IMR-90 (cell line): ENCODE measurements around the gene COL23A1. TPM values are rescaled to one million over a fixed set of nuclear protein-coding genes. Genes with fewer than 3 reads are reported as not detected.

ENCODE experiments used
- ATAC-seq: fragments of 200-7000 bp; cut with Tn5 transposase; 2 replicates; pipeline ENCODE4 v1.9.1; 2020; ENCODE audit warnings: low read depth, mild to moderate bottlenecking, moderate library complexity
- BruUV-seq: library from RNA; stranded (reverse); fragments of 400-500 nt; replicated peaks from 2 replicates; lab custom pipeline; 2021; lab: Mats Ljungman, UMichigan
- CTCF ChIA-PET: fragments of 300-600 bp; formaldehyde crosslinking; extraction: SDS; loops from one replicate; lab custom pipeline; 2021; ENCODE audit warnings: antibody characterized with exemption; lab: Yijun Ruan, JAX
- POLR2A ChIA-PET: fragments of 300-600 bp; sonication (Branson Sonifier 250); formaldehyde crosslinking; loops from one replicate; lab custom pipeline; 2022; ENCODE audit warnings: antibody characterized with exemption; ENCODE audit not compliant: unreplicated experiment; lab: Charles Lee
- DNase-seq: peaks from one replicate; pipeline ENCODE4 v3.0.0; 2013
- H2AFZ ChIP-seq: replicated peaks from 2 replicates; pipeline ENCODE3; 2013; ENCODE audit warnings: low read length, mild to moderate bottlenecking; ENCODE audit not compliant: poor library complexity
- H2AK5ac ChIP-seq: 2 replicates; pipeline ENCODE4 v1.6.1; 2013; ENCODE audit warnings: low read depth, low read length, inconsistent platforms
- H2AK9ac ChIP-seq: replicated peaks from 2 replicates; pipeline ENCODE3; 2013; ENCODE audit warnings: mild to moderate bottlenecking, low read depth, low read length, moderate library complexity; ENCODE audit not compliant: poor library complexity
- H2BK120ac ChIP-seq: 2 replicates; pipeline ENCODE4 v1.6.1; 2013; ENCODE audit warnings: low read depth, low read length, inconsistent platforms
- H2BK15ac ChIP-seq: 3 replicates; pipeline ENCODE4 v1.6.1; 2013; ENCODE audit warnings: low read depth, low read length, inconsistent platforms
- H2BK20ac ChIP-seq: 2 replicates; pipeline ENCODE4 v1.6.1; 2013; ENCODE audit warnings: low read depth, mild to moderate bottlenecking, inconsistent platforms, low read length, moderate library complexity
- H2BK5ac ChIP-seq: 2 replicates; pipeline ENCODE4 v1.6.1; 2013; ENCODE audit warnings: mild to moderate bottlenecking, low read depth, low read length, inconsistent platforms; ENCODE audit not compliant: poor library complexity, severe bottlenecking
- H3K14ac ChIP-seq: replicated peaks from 2 replicates; pipeline ENCODE4 v1.6.1; 2013; ENCODE audit warnings: low read depth, low read length, inconsistent platforms
- H3K18ac ChIP-seq: 2 replicates; pipeline ENCODE4 v1.6.1; 2013; ENCODE audit warnings: low read depth, low read length, control low read depth
- H3K23ac ChIP-seq: 2 replicates; pipeline ENCODE4 v1.6.1; 2013; ENCODE audit warnings: low read depth, low read length, inconsistent platforms
- H3K27ac ChIP-seq: 2 replicates; pipeline ENCODE4 v1.5.1; 2013; ENCODE audit warnings: mild to moderate bottlenecking, control low read depth, low read length; ENCODE audit not compliant: insufficient read depth
- H3K27me3 ChIP-seq: 2 replicates; pipeline ENCODE4 v1.6.1; 2013; ENCODE audit warnings: low read length; ENCODE audit not compliant: control insufficient read depth, insufficient read depth
- H3K36me3 ChIP-seq: 2 replicates; pipeline ENCODE4 v1.6.1; 2013; ENCODE audit warnings: low read length, mixed read lengths; ENCODE audit not compliant: control insufficient read depth, insufficient read depth
- H3K4ac ChIP-seq: 2 replicates; pipeline ENCODE4 v1.6.1; 2013; ENCODE audit warnings: low read depth, low read length, inconsistent platforms
- H3K4me1 ChIP-seq: 2 replicates; pipeline ENCODE4 v1.6.1; 2013; ENCODE audit warnings: low read length, mixed read lengths; ENCODE audit not compliant: control insufficient read depth, insufficient read depth
- H3K4me2 ChIP-seq: 2 replicates; pipeline ENCODE4 v1.6.1; 2013; ENCODE audit warnings: low read depth, mild to moderate bottlenecking, control low read depth, low read length, moderate library complexity
- H3K4me3 ChIP-seq: 2 replicates; pipeline ENCODE4 v1.5.1; 2013; ENCODE audit warnings: low read depth, mild to moderate bottlenecking, control low read depth, low read length, moderate library complexity; ENCODE audit not compliant: insufficient read depth
- H3K56ac ChIP-seq: 2 replicates; pipeline ENCODE4 v1.6.1; 2013; ENCODE audit warnings: low read length, inconsistent platforms; ENCODE audit not compliant: insufficient read depth; ENCODE audit errors: extremely low read depth
- H3K79me1 ChIP-seq, 2 experiments: 2 replicates each; pipeline ENCODE4 v1.6.1; 2013; ENCODE audit warnings: low read length in 2 of 2, inconsistent platforms in 1 of 2, low read depth in 1 of 2
- H3K9ac ChIP-seq: 2 replicates; pipeline ENCODE4 v1.6.1; 2013; ENCODE audit warnings: low read depth, low read length, control low read depth
- H3K9me1 ChIP-seq: 2 replicates; pipeline ENCODE4 v1.6.1; 2013; ENCODE audit warnings: low read length, inconsistent platforms; ENCODE audit not compliant: insufficient read depth
- H3K9me3 ChIP-seq: 2 replicates; pipeline ENCODE4 v1.6.1; 2013; ENCODE audit warnings: low read length; ENCODE audit not compliant: control insufficient read depth, insufficient read depth
- H4K20me1 ChIP-seq: 2 replicates; pipeline ENCODE4 v1.6.1; 2013; ENCODE audit warnings: low read length, inconsistent platforms; ENCODE audit not compliant: insufficient read depth
- H4K5ac ChIP-seq: 2 replicates; pipeline ENCODE4 v1.6.1; 2013; ENCODE audit warnings: mild to moderate bottlenecking, low read depth, low read length, control low read depth
- H4K8ac ChIP-seq, 2 experiments: 2 replicates each; pipeline ENCODE4 v1.6.1; 2013; ENCODE audit warnings: low read depth in 2 of 2, low read length in 2 of 2, control low read depth in 1 of 2, inconsistent platforms in 1 of 2
- H4K91ac ChIP-seq: 2 replicates; pipeline ENCODE4 v1.6.1; 2013; ENCODE audit warnings: low read depth, low read length, inconsistent platforms; ENCODE audit not compliant: insufficient read depth
- BHLHE40 ChIP-seq: fragments of 150-350 bp; IDR thresholded peaks from 2 replicates; pipeline ENCODE4 v1.6.1; 2016; ENCODE audit warnings: mild to moderate bottlenecking, low read depth, low read length
- WGBS, 2 experiments: methylation state at CpG; one replicate each; pipeline versions ENCODE4 v1.1.5 to v1.1.7; 2013; ENCODE audit warnings: missing lambda C conversion rate in 2 of 2; ENCODE audit not compliant: insufficient read length in 1 of 2; ENCODE audit errors: extremely low coverage in 2 of 2; 5-methylcytosine and 5-hydroxymethylcytosine counted together
- dilution Hi-C: fragments of 300-500 bp; cut with HindIII; formaldehyde crosslinking; loops from one replicate; pipeline ENCODE4 v1.14.3; 2018; ENCODE audit warnings: low sequenced_read_pairs; ENCODE audit not compliant: unreplicated experiment
- in situ Hi-C: fragments of 300-500 bp; cut with MboI; formaldehyde crosslinking; loops from 3 replicates; pipeline ENCODE4 v1.14.3; 2019; ENCODE audit warnings: low sequenced_read_pairs, inconsistent platforms, mixed read lengths
- intact Hi-C: fragments of 100-400 bp; cut with micrococcal nuclease; formaldehyde crosslinking; loops from 2 replicates; pipeline ENCODE4 v1.10.0; 2022
- polyA plus RNA-seq, 3 experiments: library from polyadenylated mRNA; depleted of rRNA; stranded (reverse); fragments of >200 nt; gene quantifications; 2 replicates each; pipeline ENCODE4 v1.2.3, GENCODE V29; 2012; ENCODE audit warnings: low replicate concordance in 1 of 3
- total RNA-seq: library from RNA; depleted of rRNA; stranded (reverse); fragments of >200 nt; gene quantifications from 2 replicates; pipeline ENCODE4 v1.2.3, GENCODE V29; 2012
- TF ChIP-seq, protein P1 (sequence below): conservative IDR thresholded peaks from 2 replicates; pipeline ENCODE4 v1.5.1; 2012; ENCODE audit warnings: mild to moderate bottlenecking, low read depth, low read length, improper control_type of control experiment

Gene COL23A1
- total and polyA plus RNA-seq, 2 of the 4 experiments (the other 2 are of a cell fraction) = not detected

- 95% methylated on average over 7 of the region's 15 CpGs; no CpG with 5 or more reads in 1 of the 2 experiments for WGBS, 2 experiments
- Histone ChIP-seq H3K27ac (no peak overlapping the region), H4K20me1 (peaks cover 9% of the 10 kb centered on the region; the same call in 1 of the 2 replicates), H3K14ac (no peak overlapping the region), H3K4me2 (no peak overlapping the region), H3K79me1 (peaks cover 3 to 41% of the 10 kb centered on the region in 2 experiments; a peak in 3 of 4 replicates), H3K9me1 (peaks cover 17% of the 10 kb centered on the region), H3K9me3 (0 out of 2 replicates have a peak, but pooled peaks cover 1% of the 10 kb centered on the region), H3K4ac (no peak overlapping the region), H3K56ac (no peak overlapping the region), H3K27me3 (no peaks in the 10 kb centered on the region), H3K9ac (no peak overlapping the region), H4K5ac (no peak overlapping the region), H3K23ac (no peak overlapping the region), H2AFZ (no peak overlapping the region), H2BK120ac (no peak overlapping the region), H2AK5ac (no peak overlapping the region), H2BK15ac (no peak overlapping the region), H4K8ac (no peak overlapping the region), H3K18ac (no peak overlapping the region), H3K4me1 (no peaks in the 10 kb centered on the region), H2BK20ac (no peak overlapping the region), H2AK9ac (no peak overlapping the region), H2BK5ac (no peak overlapping the region), H3K4me3 (no peak overlapping the region), H3K36me3 (peaks cover 33% of the 10 kb centered on the region), H4K91ac (no peak overlapping the region)
- POLR2A ChIA-PET = no interaction called here
- dilution Hi-C loops (no loop called here), intact Hi-C loops (no loop called here), in situ Hi-C loops (no loop called here)
- CTCF ChIA-PET = no interaction called here
- DNase-seq = no peak
- no peak for TF ChIP-seq BHLHE40
- TF ChIP-seq, protein P1, sequence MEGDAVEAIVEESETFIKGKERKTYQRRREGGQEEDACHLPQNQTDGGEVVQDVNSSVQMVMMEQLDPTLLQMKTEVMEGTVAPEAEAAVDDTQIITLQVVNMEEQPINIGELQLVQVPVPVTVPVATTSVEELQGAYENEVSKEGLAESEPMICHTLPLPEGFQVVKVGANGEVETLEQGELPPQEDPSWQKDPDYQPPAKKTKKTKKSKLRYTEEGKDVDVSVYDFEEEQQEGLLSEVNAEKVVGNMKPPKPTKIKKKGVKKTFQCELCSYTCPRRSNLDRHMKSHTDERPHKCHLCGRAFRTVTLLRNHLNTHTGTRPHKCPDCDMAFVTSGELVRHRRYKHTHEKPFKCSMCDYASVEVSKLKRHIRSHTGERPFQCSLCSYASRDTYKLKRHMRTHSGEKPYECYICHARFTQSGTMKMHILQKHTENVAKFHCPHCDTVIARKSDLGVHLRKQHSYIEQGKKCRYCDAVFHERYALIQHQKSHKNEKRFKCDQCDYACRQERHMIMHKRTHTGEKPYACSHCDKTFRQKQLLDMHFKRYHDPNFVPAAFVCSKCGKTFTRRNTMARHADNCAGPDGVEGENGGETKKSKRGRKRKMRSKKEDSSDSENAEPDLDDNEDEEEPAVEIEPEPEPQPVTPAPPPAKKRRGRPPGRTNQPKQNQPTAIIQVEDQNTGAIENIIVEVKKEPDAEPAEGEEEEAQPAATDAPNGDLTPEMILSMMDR = no peak
- BruUV-seq = no TSS peak
- ATAC-seq = no peak
These were observed 367.9 kb downstream of the COL23A1 start for GRCh38 chr5:178222292-178222691.
